GM19239 (cell line): ENCODE measurements around the gene CLEC16A.

Source experiments
- DNase-seq: peaks from one replicate; pipeline ENCODE4 v3.0.0; 2011; ENCODE audit warnings: low spot score; ENCODE audit not compliant: insufficient read length
- FAIRE-seq: peaks from 2 replicates; lab custom pipeline; 2011; peaks lifted over from hg19 to GRCh38; lab: Jason Lieb, UNC

The CLEC16A gene

GRCh38 chr16:11127610-11128195 lies 183.3 kb downstream of the CLEC16A start:
- no peak for DNase-seq
- FAIRE-seq, result no peak

- DNase-seq, result no peak
- no peak for FAIRE-seq
Measured at GRCh38 chr16:11128211-11129141, 184.1 kb downstream of the CLEC16A start.

GRCh38 chr16:11129378-11129781 lies 185.0 kb downstream of the CLEC16A start:
- no peak for FAIRE-seq
- no peak for DNase-seq

GRCh38 chr16:11130978-11131665 lies 186.8 kb downstream of the CLEC16A start:
- DNase-seq (no peak), FAIRE-seq (no peak)

- DNase-seq (no peak), FAIRE-seq (no peak)
Measured at GRCh38 chr16:11131706-11132105, 187.3 kb downstream of the CLEC16A start.

- FAIRE-seq, result no peak
- DNase-seq, result no peak
Measured at GRCh38 chr16:11133344-11133943, 189.1 kb downstream of the CLEC16A start.

- no peak for FAIRE-seq
- no peak for DNase-seq
Measured at GRCh38 chr16:11134722-11135463, 190.5 kb downstream of the CLEC16A start.

- no peak for DNase-seq
- FAIRE-seq, result no peak
Measured at GRCh38 chr16:11135464-11135973, 191.2 kb downstream of the CLEC16A start.

GRCh38 chr16:11136600-11136999 lies 192.2 kb downstream of the CLEC16A start:
- DNase-seq (no peak), FAIRE-seq (no peak)

- FAIRE-seq, result no peak
- no peak for DNase-seq
Measured at GRCh38 chr16:11138022-11138768, 193.8 kb downstream of the CLEC16A start.

- no peak for FAIRE-seq
- DNase-seq, result no peak
Measured at GRCh38 chr16:11138769-11139325, 194.5 kb downstream of the CLEC16A start.

- DNase-seq, result no peak
- FAIRE-seq, result no peak
Measured at GRCh38 chr16:11139326-11140097, 195.1 kb downstream of the CLEC16A start.

- no peak for DNase-seq
- FAIRE-seq, result no peak
Measured at GRCh38 chr16:11140098-11140375, 195.7 kb downstream of the CLEC16A start.

GRCh38 chr16:11140466-11140865 lies 196.1 kb downstream of the CLEC16A start:
- FAIRE-seq, result no peak
- no peak for DNase-seq

- FAIRE-seq (no peak), DNase-seq (no peak)
Measured at GRCh38 chr16:11140867-11141266, 196.5 kb downstream of the CLEC16A start.

GRCh38 chr16:11141409-11142260 lies 197.3 kb downstream of the CLEC16A start:
- FAIRE-seq, result no peak

GRCh38 chr16:11142261-11142630 lies 197.9 kb downstream of the CLEC16A start:
- FAIRE-seq, result no peak
- no peak for DNase-seq

More at GRCh38 chr16:11141409-11142260, 197.3 kb downstream of the CLEC16A start:
- no peak for DNase-seq
